Kidney (tissue), 14 donors: ENCODE measurements around the gene SSBP1. TPM values are rescaled to one million over a fixed set of nuclear protein-coding genes. Genes with fewer than 3 reads are reported as not detected.

ENCODE experiments used
- DNase-seq, 5 donors: peaks; one replicate each; pipeline ENCODE4 v3.0.0-alpha.2; 2013 to 2020
- FAIRE-seq: peaks from 2 replicates; lab custom pipeline; 2012; peaks lifted over from hg19 to GRCh38; lab: Jason Lieb, UNC
- H3K27ac ChIP-seq, 2 donors: one replicate each; pipeline ENCODE4 v1.7.0; 2013; ENCODE audit warnings: low read depth in 2 of 2, low read length in 2 of 2, inconsistent platforms in 1 of 2
- H3K27me3 ChIP-seq: one replicate; pipeline ENCODE4 v1.7.1; 2013; ENCODE audit warnings: low read length, inconsistent platforms; ENCODE audit not compliant: control insufficient read depth, insufficient read depth
- H3K36me3 ChIP-seq, 3 donors: one replicate each; pipeline versions ENCODE4 v1.7.0 to v1.7.1; 2013; ENCODE audit warnings: low read length in 3 of 3, control low read depth in 1 of 3, inconsistent platforms in 1 of 3; ENCODE audit not compliant: insufficient read depth in 3 of 3, control insufficient read depth in 2 of 3
- H3K4me1 ChIP-seq, 3 donors: one replicate each; pipeline versions ENCODE4 v1.7.0 to v1.7.1; 2013; ENCODE audit warnings: low read length in 3 of 3, inconsistent platforms in 1 of 3, low read depth in 1 of 3; ENCODE audit not compliant: control insufficient read depth in 2 of 3, insufficient read depth in 2 of 3
- H3K4me3 ChIP-seq, 3 donors: one replicate each; pipeline versions ENCODE4 v1.7.0 to v1.8.1; 2013; ENCODE audit warnings: low read length in 3 of 3, control low read depth in 1 of 3, inconsistent platforms in 1 of 3
- H3K9ac ChIP-seq, 3 donors: one replicate each; pipeline versions ENCODE4 v1.7.0 to v1.7.1; 2013; ENCODE audit warnings: low read length in 3 of 3, control low read depth in 1 of 3, inconsistent platforms in 1 of 3
- H3K9me3 ChIP-seq, 3 donors: one replicate each; pipeline versions ENCODE4 v1.7.0 to v1.7.1; 2013; ENCODE audit warnings: low read length in 3 of 3, control low read depth in 1 of 3, inconsistent platforms in 1 of 3; ENCODE audit not compliant: control insufficient read depth in 2 of 3, insufficient read depth in 1 of 3
- CTCF ChIP-seq: IDR thresholded peaks from 3 replicates; pipeline ENCODE4 v1.5.1; 2012; ENCODE audit warnings: mild to moderate bottlenecking, moderate library complexity, borderline replicate concordance; ENCODE audit not compliant: insufficient read depth; ENCODE audit errors: extremely low read depth
- intact Hi-C: fragments of 100-400 bp; cut with DNase I; formaldehyde crosslinking; loops from one replicate; pipeline ENCODE4 v1.11.1; 2022
- polyA plus RNA-seq: library from polyadenylated mRNA; stranded (reverse); fragments of 350-450 nt; fragmentation: Illumina TruSeq; extraction: RNeasy Lipid Tissue Mini Kit (QIAGEN cat#74804); gene quantifications from one replicate; pipeline ENCODE4 v1.2.3, GENCODE V29; 2014; ENCODE audit warnings: low read depth, low replicate concordance; ENCODE audit not compliant: insufficient read depth
- total RNA-seq: library from RNA; stranded (reverse); fragmentation: NEBNext Ultra II Directional; extraction: Animal tissue kit (Norgen Biotek cat#: 25700); gene quantifications from one replicate; pipeline ENCODE4 v1.2.1, GENCODE V29; 2021
- donor health status: control.
- donor health status: control.
- donor health status: control.
- donor health status: control.
- donor health status: control.
- donor health status: DM: yes; HTN: yes; CAD: no.
- donor health status: Normal renal cell carcinoma (clear cell type).

SSBP1 gene
- total and polyA plus RNA-seq, 2 donors from 2014 or later, result 90.2 to 190 TPM

- FAIRE-seq, result no peak
Observed at GRCh38 chr7:141737118-141737835, 881 bp upstream of the SSBP1 start.

GRCh38 chr7:141738592-141739013, 445 bp downstream of the SSBP1 start:
- Histone ChIP-seq H3K27ac (peak overlapping the region; percentile 74 to 88), H3K4me1 (peaks cover 0 to 10% (median 8%) of the 10 kb centered on the region in 3 donors), H3K4me3 (peak overlapping the region; percentile 90 to 100 (median 99)), H3K9ac (peak overlapping the region; percentile 42 to 100 (median 95)), H3K9me3 (no peaks in the 10 kb centered on the region), H3K36me3 (peaks cover 3 to 19% (median 17%) of the 10 kb centered on the region in 3 donors), H3K27me3 (no peaks in the 10 kb centered on the region)
- no peak for TF ChIP-seq CTCF
- DNase-seq (no peak), FAIRE-seq (no peak)
- intact Hi-C loops, result no loop called here

More at GRCh38 chr7:141737118-141737835, 881 bp upstream of the SSBP1 start:
- intact Hi-C loops, result no loop called here
- no peaks in the 10 kb centered on the region for H3K9me3 ChIP-seq
- peaks cover 0 to 10% (median 7%) of the 10 kb centered on the region in 3 donors for H3K36me3 ChIP-seq
- H3K27ac ChIP-seq, result peak overlapping the region in 1 of 2 donors; percentile 74
- H3K9ac ChIP-seq, result peak overlapping the region in 2 of 3 donors; percentile 95 to 100
- no peak for TF ChIP-seq CTCF
- no peaks in the 10 kb centered on the region for H3K27me3 ChIP-seq
- peak overlapping the region; percentile 90 to 100 (median 99) for H3K4me3 ChIP-seq
- DNase-seq, result peak in 3 of 5 donors; percentile 4 to 37 (median 14)
- H3K4me1 ChIP-seq, result peaks cover 0 to 10% (median 8%) of the 10 kb centered on the region in 3 donors

GRCh38 chr7:141739250-141739649, 1.1 kb downstream of the SSBP1 start:
- no peaks in the 10 kb centered on the region for H3K27me3 ChIP-seq
- peaks cover 0 to 10% (median 8%) of the 10 kb centered on the region in 3 donors for H3K4me1 ChIP-seq
- H3K9me3 ChIP-seq, result no peaks in the 10 kb centered on the region
- FAIRE-seq (no peak), DNase-seq (no peak)
- H3K36me3 ChIP-seq, result peaks cover 7 to 25% (median 23%) of the 10 kb centered on the region in 3 donors
- H3K9ac ChIP-seq, result peak overlapping the region in 1 of 3 donors; percentile 95
- peak overlapping the region in 2 of 3 donors; percentile 90 to 99 for H3K4me3 ChIP-seq
- H3K27ac ChIP-seq, result no peak overlapping the region
- intact Hi-C loops, result no loop called here
- TF ChIP-seq CTCF, result no peak
